HG03521 (cell line): ENCODE results near the gene RBM7.

Experiments
- ATAC-seq: cut with Tn5 transposase; IDR thresholded peaks from one replicate; pipeline ENCODE4 v1.9.1; 2021; ENCODE audit warnings: mild to moderate bottlenecking, moderate library complexity; ENCODE audit not compliant: unreplicated experiment

The RBM7 gene

GRCh38 chr11:114400216-114400914, at the start of gene RBM7, which contains the start of gene C11orf71:
Gene RBM7 (plus strand): TSS chr11:114400666. CDS start chr11:114400672, 6 bp downstream.
Gene C11orf71 (minus strand): TSS chr11:114400511. CDS start chr11:114400331, 180 bp downstream.
- ATAC-seq, result peak; percentile 97

- no peak for ATAC-seq
Observed at GRCh38 chr11:114353443-114353842, 47.0 kb upstream of the RBM7 start.

- ATAC-seq, result no peak
Observed at GRCh38 chr11:114354076-114354475, 46.4 kb upstream of the RBM7 start.

GRCh38 chr11:114358716-114359115, 41.8 kb upstream of the RBM7 start:
- no peak for ATAC-seq

- ATAC-seq, result no peak
Observed at GRCh38 chr11:114359342-114359741, 41.1 kb upstream of the RBM7 start.

- no peak for ATAC-seq
Observed at GRCh38 chr11:114362326-114362725, 38.1 kb upstream of the RBM7 start.

GRCh38 chr11:114362958-114363357, 37.5 kb upstream of the RBM7 start:
- ATAC-seq, result no peak

GRCh38 chr11:114366331-114367243, 33.9 kb upstream of the RBM7 start:
- ATAC-seq, result no peak

GRCh38 chr11:114367244-114367957, 33.1 kb upstream of the RBM7 start:
- no peak for ATAC-seq

GRCh38 chr11:114368918-114369680, 31.4 kb upstream of the RBM7 start:
- ATAC-seq, result no peak

- ATAC-seq, result no peak
Observed at GRCh38 chr11:114375052-114375451, 25.4 kb upstream of the RBM7 start.

- no peak for ATAC-seq
Observed at GRCh38 chr11:114377612-114378267, 22.7 kb upstream of the RBM7 start.

GRCh38 chr11:114379394-114380069, 20.9 kb upstream of the RBM7 start:
- ATAC-seq, result no peak

GRCh38 chr11:114382509-114382908, 18.0 kb upstream of the RBM7 start:
- no peak for ATAC-seq

GRCh38 chr11:114384487-114384886, 16.0 kb upstream of the RBM7 start:
- ATAC-seq, result no peak

GRCh38 chr11:114386131-114386530, 14.3 kb upstream of the RBM7 start:
- ATAC-seq, result no peak

GRCh38 chr11:114386545-114386944, 13.9 kb upstream of the RBM7 start:
- no peak for ATAC-seq

- ATAC-seq, result no peak
Observed at GRCh38 chr11:114392735-114393667, 7.5 kb upstream of the RBM7 start.
